ENCODE results near the gene TIMM17A. TPM values are rescaled to one million over a fixed set of nuclear protein-coding genes. Genes with fewer than 3 reads are reported as not detected.

Gene TIMM17A
- total RNA-seq = 100 to 1,000 TPM; 116 to 120 TPM

DNA sequence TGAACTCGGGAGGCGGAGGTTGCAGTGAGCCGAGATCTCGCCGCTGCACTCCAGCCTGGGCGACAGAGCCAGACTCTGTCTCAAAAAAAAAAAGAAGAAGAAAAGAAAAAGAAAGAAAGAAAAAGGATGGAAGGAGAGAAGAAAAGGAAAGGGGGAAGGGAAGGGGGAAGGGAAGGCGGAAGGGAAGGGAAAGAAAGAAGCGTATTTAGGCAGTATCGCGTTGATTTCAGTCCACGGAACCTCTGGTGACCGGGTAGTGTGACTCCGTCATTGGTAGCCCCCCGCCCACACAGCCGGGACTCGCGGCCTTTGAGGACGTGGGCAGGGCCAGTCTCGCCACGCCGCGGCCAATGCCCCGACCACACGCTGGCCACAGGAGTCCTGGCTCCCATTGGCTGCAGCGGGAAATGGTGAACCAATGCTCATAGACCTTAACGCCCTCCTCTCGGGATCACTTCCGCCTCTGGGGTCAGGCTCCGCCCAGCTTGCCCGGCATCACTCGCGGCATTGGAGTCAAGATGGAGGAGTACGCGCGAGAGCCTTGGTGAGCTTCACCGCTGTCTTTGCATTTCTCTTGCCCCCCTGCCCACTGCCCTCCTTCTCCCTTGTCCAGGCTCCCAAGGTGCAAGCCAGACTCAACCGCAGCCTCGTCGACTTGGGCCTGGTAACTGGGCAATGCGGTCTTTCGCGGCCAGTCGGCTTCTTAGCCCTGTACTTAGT, at the start of gene TIMM17A:
TIMM17A (plus strand) TSS at position 495 of the 720 bp plus-strand sequence; CDS start at position 519, 24 bp downstream.
- Mint-ChIP-seq H3K27me3 (no peaks in the 10 kb centered on the region), H3K9me3 (no peaks in the 10 kb centered on the region), H3K27ac (peak within 1 kb of the TSS; percentile 97), H3K36me3 (peaks cover 23% of the 10 kb centered on the region), H3K4me1 (peaks cover 17% of the 10 kb centered on the region), H3K4me3 (peak within 1 kb of the TSS; percentile 99)
- peak; percentile 96 for DNase-seq

DNA sequence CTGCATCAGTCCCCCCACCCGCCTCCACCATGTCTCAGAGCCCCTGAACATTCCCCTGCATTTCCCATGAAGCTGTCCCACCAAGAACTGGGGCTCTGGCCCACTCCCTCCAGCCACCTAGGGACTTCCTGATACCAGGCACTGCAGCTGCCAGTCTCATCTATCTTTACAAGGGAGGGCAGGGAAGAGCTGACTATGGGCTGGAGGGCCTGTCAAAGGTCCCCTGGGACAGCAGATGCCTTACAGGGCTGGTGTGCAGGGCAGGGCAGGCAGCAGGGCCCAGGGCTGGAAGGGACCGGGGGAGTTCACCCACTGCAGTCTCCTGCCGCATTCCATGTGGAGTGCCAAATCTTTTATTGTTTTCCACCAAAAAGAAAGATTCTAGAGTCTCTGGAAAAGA, 49.0 kb upstream of the TIMM17A start:
- Mint-ChIP-seq H3K4me3 (no peak overlapping the region), H3K27ac (no peak overlapping the region), H3K27me3 (peaks cover 3% of the 10 kb centered on the region), H3K4me1 (peaks cover 4% of the 10 kb centered on the region), H3K36me3 (no peaks in the 10 kb centered on the region), H3K9me3 (no peaks in the 10 kb centered on the region)
- no peak for DNase-seq

DNA sequence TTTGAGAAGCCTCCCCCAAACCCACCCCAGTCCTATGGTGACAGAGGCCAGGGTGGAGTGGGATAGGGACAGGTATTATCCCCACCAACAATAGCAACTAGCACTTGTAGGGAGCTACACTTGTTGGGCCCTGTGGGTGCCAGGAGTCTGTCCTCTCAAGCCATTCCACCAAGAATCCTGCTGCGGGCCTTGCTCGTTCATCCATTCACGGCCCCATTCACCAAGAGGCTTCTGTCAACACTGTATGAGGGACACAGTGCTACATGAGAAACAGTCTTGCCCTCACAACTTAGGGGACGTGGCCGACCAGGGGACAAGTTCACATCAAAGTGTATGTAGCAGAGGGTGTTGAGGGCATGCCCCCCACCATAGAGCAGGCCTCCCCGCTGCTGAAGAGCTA, 47.7 kb upstream of the TIMM17A start:
- Mint-ChIP-seq H3K9me3 (no peaks in the 10 kb centered on the region), H3K4me3 (no peak overlapping the region), H3K27me3 (peaks cover 3% of the 10 kb centered on the region), H3K4me1 (peaks cover 4% of the 10 kb centered on the region), H3K36me3 (no peaks in the 10 kb centered on the region), H3K27ac (no peak overlapping the region)
- DNase-seq = no peak

DNA sequence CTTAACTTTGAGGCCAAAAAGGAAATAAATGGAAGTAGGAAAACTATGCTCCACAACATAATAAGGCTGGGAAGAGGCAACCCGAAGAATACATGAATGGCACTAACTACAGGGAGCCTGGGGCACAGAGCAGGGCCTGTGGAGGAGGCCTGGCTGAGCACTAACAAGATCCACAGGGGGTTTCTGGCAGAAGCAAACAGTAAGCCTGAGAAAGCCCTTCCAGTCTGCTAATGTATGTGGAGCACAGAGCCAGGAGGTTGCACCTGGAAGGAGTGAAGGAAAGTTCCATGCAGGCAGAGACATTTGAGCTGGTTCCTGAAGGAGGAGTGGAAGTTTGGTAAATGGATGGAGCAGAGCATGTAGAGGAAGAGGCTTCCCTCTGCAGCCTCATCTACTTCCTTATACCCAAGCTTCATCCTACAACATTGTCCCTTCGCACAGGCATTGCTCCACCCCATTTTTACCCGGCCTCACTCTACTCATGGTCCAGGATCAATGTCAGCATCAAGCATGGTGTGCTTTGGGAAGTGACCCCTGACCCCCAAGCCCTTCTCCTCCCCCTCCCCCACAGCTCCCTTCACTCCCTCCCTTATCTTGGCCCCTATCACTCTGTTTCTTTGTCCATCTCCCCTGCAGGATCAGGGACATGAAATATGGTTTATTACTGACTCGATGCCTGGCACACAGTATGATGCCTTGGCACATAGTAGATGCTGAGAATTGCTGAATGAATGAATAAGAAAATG, 43.3 kb upstream of the TIMM17A start:
- H3K36me3 Mint-ChIP-seq = no peaks in the 10 kb centered on the region
- DNase-seq = no peak
- no peaks in the 10 kb centered on the region for H3K4me1 Mint-ChIP-seq
- H3K9me3 Mint-ChIP-seq = no peaks in the 10 kb centered on the region
- H3K27ac Mint-ChIP-seq = no peak overlapping the region
- H3K27me3 Mint-ChIP-seq = peaks cover 13% of the 10 kb centered on the region
- no peak overlapping the region for H3K4me3 Mint-ChIP-seq

DNA sequence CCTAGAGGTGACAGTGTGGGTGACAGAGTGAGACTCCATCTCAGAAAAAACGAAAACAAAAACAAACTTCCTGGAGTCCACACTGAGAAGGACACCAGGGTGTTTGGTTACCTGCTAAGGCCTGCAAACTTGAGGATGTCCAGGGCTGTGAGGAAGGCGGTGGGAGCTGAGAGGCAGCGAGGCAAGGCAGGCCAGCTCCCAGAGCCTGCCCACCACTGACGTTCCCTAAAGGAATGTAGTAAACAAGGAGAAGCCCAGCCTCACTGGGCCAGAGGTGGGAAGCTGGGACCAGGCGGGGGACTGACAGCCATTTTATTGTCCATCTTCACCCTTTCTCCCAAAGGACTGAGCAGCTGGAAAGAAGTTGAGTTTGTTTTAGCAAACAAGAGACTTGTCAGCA, 42.5 kb upstream of the TIMM17A start:
- H3K27me3 Mint-ChIP-seq = peaks cover 13% of the 10 kb centered on the region
- no peaks in the 10 kb centered on the region for H3K4me1 Mint-ChIP-seq
- H3K4me3 Mint-ChIP-seq = no peak overlapping the region
- no peak for DNase-seq
- no peaks in the 10 kb centered on the region for H3K9me3 Mint-ChIP-seq
- no peaks in the 10 kb centered on the region for H3K36me3 Mint-ChIP-seq
- H3K27ac Mint-ChIP-seq = no peak overlapping the region

DNA sequence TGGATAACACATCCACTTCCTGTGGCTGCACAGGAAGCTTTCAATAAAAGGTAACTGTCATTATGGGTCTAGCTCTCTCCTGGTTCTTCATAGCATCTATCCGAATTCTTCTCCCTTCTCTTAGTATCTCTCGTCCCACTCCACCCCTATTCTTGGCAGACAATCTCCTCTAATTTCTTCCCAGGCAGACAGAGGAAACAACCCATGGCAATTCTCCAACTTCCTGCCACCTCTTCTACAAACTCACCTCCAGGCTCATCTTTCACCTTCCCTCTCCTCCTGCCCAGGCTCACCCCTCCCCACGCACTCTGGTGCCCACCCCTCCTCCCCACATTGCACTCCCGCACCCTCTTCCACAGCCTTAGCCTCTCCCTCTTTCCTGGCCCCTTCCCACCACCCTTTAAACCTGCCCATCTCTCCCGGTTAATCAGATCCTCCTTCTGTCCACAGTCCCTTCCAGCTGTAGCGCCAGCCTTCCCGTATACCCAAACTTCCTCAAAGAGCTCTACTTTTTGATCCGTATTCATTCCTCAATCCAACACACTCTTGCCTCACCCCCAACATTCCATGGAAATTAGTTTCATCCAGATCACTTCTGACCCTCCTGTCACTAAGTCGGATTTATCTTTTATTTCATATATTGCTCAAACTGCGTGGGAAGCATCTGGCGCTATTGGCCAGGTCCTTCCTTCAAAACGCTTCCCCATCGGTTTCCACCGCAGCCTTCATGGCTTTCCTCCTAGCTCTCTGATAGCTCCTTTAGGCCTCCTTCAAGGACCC, 40.7 kb upstream of the TIMM17A start:
- Mint-ChIP-seq H3K36me3 (no peaks in the 10 kb centered on the region), H3K4me3 (no peak overlapping the region), H3K27ac (no peak overlapping the region), H3K27me3 (peaks cover 13% of the 10 kb centered on the region), H3K4me1 (no peaks in the 10 kb centered on the region), H3K9me3 (no peaks in the 10 kb centered on the region)
- no peak for DNase-seq

DNA sequence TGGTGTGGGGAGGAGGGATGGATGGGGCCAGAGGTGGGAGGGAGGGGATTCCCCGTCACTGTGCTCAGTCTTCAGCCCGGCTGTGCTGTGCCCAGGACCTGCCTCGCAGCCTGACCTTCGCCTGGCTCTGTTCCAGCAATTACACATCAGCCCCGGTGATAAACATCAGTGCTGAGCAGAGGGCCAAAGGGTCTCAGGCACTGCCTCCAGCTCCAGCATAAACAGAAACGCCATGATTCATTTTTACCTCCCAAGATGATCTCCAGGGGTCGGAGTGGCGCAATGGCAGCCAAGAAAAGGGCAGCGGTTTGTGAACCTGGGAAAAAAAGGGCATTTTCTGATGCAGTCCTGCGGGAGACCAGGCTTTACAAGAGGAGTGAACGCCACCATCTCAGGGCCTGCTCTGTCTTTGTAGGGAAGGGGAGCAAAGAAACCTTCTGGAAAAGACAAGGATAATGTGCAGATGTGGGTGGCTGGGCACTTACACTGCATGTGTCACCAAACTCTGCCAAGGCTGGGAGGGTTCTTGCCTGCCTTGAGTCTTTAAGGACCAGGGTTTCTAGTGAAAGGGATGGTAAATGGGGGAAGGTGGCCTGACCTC, 38.6 kb upstream of the TIMM17A start:
- no peak for DNase-seq
- no peaks in the 10 kb centered on the region for H3K36me3 Mint-ChIP-seq
- no peak overlapping the region for H3K27ac Mint-ChIP-seq
- no peaks in the 10 kb centered on the region for H3K4me1 Mint-ChIP-seq
- no peak overlapping the region for H3K4me3 Mint-ChIP-seq
- H3K9me3 Mint-ChIP-seq = no peaks in the 10 kb centered on the region
- peaks cover 14% of the 10 kb centered on the region for H3K27me3 Mint-ChIP-seq

DNA sequence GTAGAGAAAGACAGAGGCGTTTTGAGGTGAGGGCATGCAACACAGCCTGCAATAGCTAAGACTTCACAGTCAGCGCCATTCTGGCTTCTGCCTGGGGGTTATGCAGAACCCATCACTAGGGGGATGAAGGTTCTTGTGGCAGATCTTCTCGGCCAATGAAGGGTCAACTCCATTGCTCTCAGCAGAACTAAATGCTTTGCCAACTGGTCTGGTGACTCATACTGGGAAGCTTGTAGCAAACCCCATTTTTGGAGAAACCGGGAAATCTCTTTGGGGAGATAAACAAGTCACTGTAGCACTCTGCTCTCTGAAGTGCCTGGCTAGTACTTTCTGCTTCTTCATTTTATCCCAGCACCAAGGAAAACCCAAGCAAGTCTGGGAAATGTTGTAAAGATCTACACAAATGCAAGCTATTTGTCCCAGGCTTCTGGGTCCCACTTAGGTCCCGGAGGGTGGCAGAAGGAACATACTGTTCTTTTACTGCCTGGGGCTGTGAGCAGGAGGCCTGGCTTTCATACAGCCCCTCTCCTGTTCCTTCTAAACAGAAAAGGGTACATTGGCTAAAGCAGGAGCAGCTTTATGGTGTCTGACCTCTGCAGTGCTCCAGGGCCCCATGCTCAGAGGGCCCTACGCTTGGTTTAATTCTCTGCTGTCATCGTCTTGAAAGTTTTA, 37.8 kb upstream of the TIMM17A start:
- no peak for DNase-seq
- Mint-ChIP-seq H3K27ac (no peak overlapping the region), H3K4me3 (no peak overlapping the region), H3K27me3 (peaks cover 17% of the 10 kb centered on the region), H3K4me1 (no peaks in the 10 kb centered on the region), H3K36me3 (no peaks in the 10 kb centered on the region), H3K9me3 (no peaks in the 10 kb centered on the region)

DNA sequence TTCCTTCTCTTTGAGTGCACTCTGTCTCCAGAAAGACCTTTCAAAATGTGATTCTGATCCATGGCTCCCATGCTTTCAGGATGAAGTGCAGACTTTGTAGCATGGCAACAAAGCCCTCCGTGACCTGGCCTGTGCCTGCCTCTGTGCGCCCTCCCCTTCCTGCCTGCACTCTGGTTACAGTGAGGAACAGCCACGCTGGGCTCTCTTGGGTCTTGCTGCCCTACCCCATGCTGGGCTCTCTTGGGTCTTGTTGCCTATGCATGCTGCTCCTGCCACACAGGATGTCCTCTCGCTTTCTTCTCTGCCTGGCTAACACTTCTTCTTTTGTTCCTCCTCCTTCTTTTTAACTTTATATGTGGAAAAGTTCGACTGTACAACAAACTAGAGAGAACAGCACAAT, 37.0 kb upstream of the TIMM17A start:
- H3K27ac Mint-ChIP-seq = no peak overlapping the region

DNA sequence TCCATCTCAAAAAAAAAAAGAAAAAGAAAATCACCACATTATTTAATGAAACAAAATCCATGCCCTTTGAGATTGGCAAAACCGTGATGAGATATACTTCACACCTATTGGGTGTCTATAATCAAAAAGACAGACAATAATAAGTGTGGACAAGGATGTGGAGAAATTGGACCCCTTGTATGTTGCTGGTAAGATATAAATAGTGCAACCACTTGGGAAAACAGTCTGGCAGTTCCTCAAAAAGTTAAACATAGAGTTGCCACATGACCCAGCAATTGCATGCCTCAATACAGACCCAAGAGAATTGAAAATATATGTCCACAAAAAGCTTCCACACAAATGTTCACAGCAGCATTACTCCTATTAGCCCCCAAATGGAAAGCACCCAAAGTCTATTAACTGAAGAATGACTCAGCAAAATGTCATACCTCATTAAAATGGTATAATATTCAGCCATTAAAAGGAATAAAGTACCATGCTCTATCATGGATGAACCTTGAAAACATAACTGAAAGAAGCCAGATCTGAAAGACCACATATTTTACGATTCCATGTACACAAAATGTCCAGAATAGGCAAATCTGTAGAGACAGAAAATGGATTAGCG, 33.2 kb upstream of the TIMM17A start:
- H3K36me3 Mint-ChIP-seq = no peaks in the 10 kb centered on the region
- no peaks in the 10 kb centered on the region for H3K4me1 Mint-ChIP-seq
- no peak for DNase-seq
- H3K9me3 Mint-ChIP-seq = no peaks in the 10 kb centered on the region
- no peak overlapping the region for H3K27ac Mint-ChIP-seq
- peaks cover 14% of the 10 kb centered on the region for H3K27me3 Mint-ChIP-seq
- H3K4me3 Mint-ChIP-seq = no peak overlapping the region

More for the DNA sequence above, 37.0 kb upstream of the TIMM17A start:
- H3K27me3 Mint-ChIP-seq = peaks cover 17% of the 10 kb centered on the region
- H3K9me3 Mint-ChIP-seq = no peaks in the 10 kb centered on the region
- no peak for DNase-seq
- H3K36me3 Mint-ChIP-seq = no peaks in the 10 kb centered on the region
- no peak overlapping the region for H3K4me3 Mint-ChIP-seq
- no peaks in the 10 kb centered on the region for H3K4me1 Mint-ChIP-seq

DNA sequence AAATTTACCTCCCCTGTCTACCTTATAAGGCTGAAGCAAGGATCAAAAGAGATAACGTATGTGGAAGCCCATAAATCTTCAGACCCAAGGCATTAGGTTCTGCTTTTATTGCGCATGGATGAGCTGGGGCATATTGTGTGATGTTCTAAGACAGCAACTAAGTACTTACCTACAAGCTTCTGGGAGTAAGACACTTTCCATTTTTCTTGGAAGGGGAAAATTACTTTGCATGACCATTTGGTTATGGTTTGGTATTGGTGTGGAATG, 30.1 kb upstream of the TIMM17A start:
- Mint-ChIP-seq H3K27me3 (peaks cover 17% of the 10 kb centered on the region), H3K27ac (no peak overlapping the region), H3K9me3 (no peaks in the 10 kb centered on the region), H3K4me1 (no peaks in the 10 kb centered on the region), H3K4me3 (no peak overlapping the region), H3K36me3 (no peaks in the 10 kb centered on the region)
- no peak for DNase-seq

DNA sequence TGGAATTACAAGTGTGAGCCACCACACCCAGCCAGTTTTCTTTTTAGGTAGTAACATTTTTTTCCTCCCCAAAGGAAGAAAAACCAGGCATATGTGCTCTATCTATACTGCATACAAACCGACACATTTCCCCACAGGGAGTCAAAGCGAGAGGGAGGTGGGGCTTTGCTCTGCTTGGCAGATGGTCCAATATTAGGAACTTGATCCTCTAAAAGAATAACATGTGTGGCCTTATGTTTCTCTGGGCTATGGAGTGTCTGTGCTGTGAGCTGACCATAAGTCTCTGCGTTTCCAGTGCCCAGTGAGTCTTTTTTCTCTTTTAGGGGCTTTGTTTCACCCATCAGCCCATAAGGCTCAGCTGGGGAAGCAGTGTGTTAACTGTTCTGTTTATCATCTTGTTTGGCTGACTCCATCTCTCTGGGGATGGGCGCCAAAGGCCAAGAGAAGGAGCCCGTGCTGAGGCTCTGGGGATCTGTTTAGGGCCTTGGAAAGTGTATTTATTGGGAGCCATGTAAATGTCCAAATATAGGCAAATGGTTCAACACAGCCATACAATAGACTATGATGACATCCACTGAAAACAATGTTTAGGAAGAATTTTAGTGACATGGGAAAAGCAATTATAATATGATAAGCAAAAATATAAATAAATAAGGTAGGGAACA, 29.2 kb upstream of the TIMM17A start:
- H3K27ac Mint-ChIP-seq = no peak overlapping the region
- no peak for DNase-seq
- no peaks in the 10 kb centered on the region for H3K9me3 Mint-ChIP-seq
- H3K4me3 Mint-ChIP-seq = no peak overlapping the region
- H3K27me3 Mint-ChIP-seq = peaks cover 17% of the 10 kb centered on the region
- no peaks in the 10 kb centered on the region for H3K36me3 Mint-ChIP-seq
- H3K4me1 Mint-ChIP-seq = no peaks in the 10 kb centered on the region

DNA sequence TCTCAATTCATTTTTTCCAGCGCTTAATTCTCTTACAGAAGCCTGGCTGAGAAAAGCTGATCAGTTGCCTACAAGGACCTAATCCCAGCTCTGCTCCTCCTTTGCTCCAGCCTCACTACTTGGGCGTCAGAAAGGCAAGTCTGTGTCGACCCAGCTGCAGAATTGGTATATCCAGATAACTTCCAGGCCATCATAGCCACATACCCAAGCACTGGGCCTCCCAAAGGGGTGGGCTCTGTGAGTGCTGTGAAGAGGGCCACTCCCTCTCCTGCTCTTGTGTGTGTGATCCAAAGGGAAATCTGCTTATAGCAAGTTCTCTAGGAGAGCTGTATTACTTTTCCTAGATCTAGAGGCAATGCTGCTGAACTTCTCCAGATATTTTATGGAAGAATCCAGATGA, 27.0 kb upstream of the TIMM17A start:
- peaks cover 9% of the 10 kb centered on the region for H3K27me3 Mint-ChIP-seq
- H3K36me3 Mint-ChIP-seq = no peaks in the 10 kb centered on the region
- no peaks in the 10 kb centered on the region for H3K9me3 Mint-ChIP-seq
- no peak overlapping the region for H3K4me3 Mint-ChIP-seq
- H3K27ac Mint-ChIP-seq = no peak overlapping the region
- no peak for DNase-seq
- no peaks in the 10 kb centered on the region for H3K4me1 Mint-ChIP-seq

DNA sequence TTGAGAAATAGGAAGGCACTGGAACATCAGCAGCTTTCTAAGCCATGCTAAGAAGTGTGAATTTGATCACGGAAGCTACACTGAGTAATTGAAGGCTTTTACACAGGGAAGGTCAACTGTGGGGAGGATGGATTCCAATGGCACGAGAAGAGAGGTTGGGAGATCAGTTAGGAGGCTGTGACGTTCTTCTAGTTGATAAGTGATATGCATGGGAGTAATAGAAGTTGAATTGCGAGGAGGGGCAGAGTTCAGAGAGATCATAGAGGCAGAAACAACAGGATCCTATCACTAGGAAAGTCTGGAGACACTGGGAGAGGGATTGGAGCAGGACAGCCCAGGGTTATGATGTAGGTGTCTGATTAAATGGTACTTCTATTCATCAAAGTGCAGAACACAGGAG, 25.2 kb upstream of the TIMM17A start:
- Mint-ChIP-seq H3K27me3 (peaks cover 3% of the 10 kb centered on the region), H3K27ac (no peak overlapping the region), H3K4me1 (no peaks in the 10 kb centered on the region), H3K36me3 (no peaks in the 10 kb centered on the region), H3K4me3 (no peak overlapping the region), H3K9me3 (no peaks in the 10 kb centered on the region)
- DNase-seq = no peak
